H1 (cell line): ENCODE data around the gene ZNF805. TPM values are rescaled to one million over a fixed set of nuclear protein-coding genes. Genes with fewer than 3 reads are reported as not detected.

Experiments used
- CTCF ChIA-PET: fragments of 300-600 bp; sonication (Branson Sonifier 250); formaldehyde crosslinking; loops from one replicate; lab custom pipeline; 2021; ENCODE audit not compliant: partially characterized antibody; lab: Charles Lee
- POLR2A ChIA-PET: fragments of 300-600 bp; sonication (Branson Sonifier 250); formaldehyde crosslinking; loops from one replicate; lab custom pipeline; 2021; ENCODE audit warnings: inconsistent platforms; ENCODE audit not compliant: partially characterized antibody; lab: Charles Lee
- DNase-seq, 2 experiments: peaks; one replicate each; pipeline versions ENCODE4 v3.0.0 to v3.0.0-alpha.2; 2010 to 2022; ENCODE audit warnings: low spot score in 2 of 2, low read depth in 1 of 2, mixed read lengths in 1 of 2
- FAIRE-seq: peaks from 2 replicates; lab custom pipeline; 2011; peaks lifted over from hg19 to GRCh38; lab: Jason Lieb, UNC
- H2AFZ ChIP-seq: 2 replicates; pipeline ENCODE4 v1.8.1; 2012; ENCODE audit warnings: low read length, inconsistent platforms
- H2AK5ac ChIP-seq: 2 replicates; pipeline ENCODE4 v1.6.1; 2013; ENCODE audit warnings: low read depth, low read length
- H2BK120ac ChIP-seq: replicated peaks from 2 replicates; pipeline ENCODE3; 2013; ENCODE audit warnings: low read depth, low read length, inconsistent platforms
- H2BK12ac ChIP-seq: 2 replicates; pipeline ENCODE4 v1.6.1; 2013; ENCODE audit warnings: low read depth, low read length
- H2BK15ac ChIP-seq: 2 replicates; pipeline ENCODE4 v1.6.1; 2013; ENCODE audit warnings: low read length
- H2BK20ac ChIP-seq: 2 replicates; pipeline ENCODE4 v1.6.1; 2013; ENCODE audit warnings: low read length
- H2BK5ac ChIP-seq: 2 replicates; pipeline ENCODE4 v1.6.1; 2013; ENCODE audit warnings: low read depth, low read length
- H3K14ac ChIP-seq: 2 replicates; pipeline ENCODE4 v1.6.1; 2013; ENCODE audit warnings: inconsistent platforms; ENCODE audit not compliant: insufficient read length
- H3K18ac ChIP-seq: 2 replicates; pipeline ENCODE4 v1.6.1; 2013; ENCODE audit warnings: low read length; ENCODE audit errors: extremely low read depth
- H3K23ac ChIP-seq: 2 replicates; pipeline ENCODE4 v1.6.1; 2013; ENCODE audit warnings: inconsistent platforms; ENCODE audit not compliant: insufficient read length
- H3K23me2 ChIP-seq: 2 replicates; pipeline ENCODE4 v1.6.1; 2013; ENCODE audit warnings: low read depth, low read length
- H3K27ac ChIP-seq: 2 replicates; pipeline ENCODE4 v1.6.1; 2011; ENCODE audit warnings: low read depth, low read length, inconsistent platforms
- H3K27me3 ChIP-seq, 4 experiments: replicated peaks in 1 of 4; 1 replicate in 1 of 4; 2 replicates in 3 of 4; pipeline versions ENCODE4 v1.6.1 to v1.8.1; 2011 to 2013; ENCODE audit warnings: low read length in 3 of 4, mild to moderate bottlenecking in 3 of 4, inconsistent platforms in 2 of 4, mixed read lengths in 2 of 4, moderate library complexity in 1 of 4; ENCODE audit not compliant: control insufficient read depth in 3 of 4, insufficient read depth in 3 of 4; ENCODE audit errors: extremely low read depth in 1 of 4
- H3K36me3 ChIP-seq, 4 experiments: 2 replicates each; pipeline versions ENCODE4 v1.6.1 to v1.8.1; 2011 to 2013; ENCODE audit warnings: mild to moderate bottlenecking in 4 of 4, low read length in 3 of 4, moderate library complexity in 2 of 4, control low read depth in 1 of 4, inconsistent platforms in 1 of 4; ENCODE audit not compliant: insufficient read depth in 4 of 4, control insufficient read depth in 2 of 4
- H3K4ac ChIP-seq: replicated peaks from 2 replicates; pipeline ENCODE3; 2013; ENCODE audit warnings: low read length, low read depth, mixed read lengths, inconsistent platforms; ENCODE audit not compliant: insufficient read length
- H3K4me1 ChIP-seq, 4 experiments: replicated peaks in 1 of 4; 1 replicate in 1 of 4; 2 replicates in 3 of 4; pipeline versions ENCODE4 v1.6.1 to v1.8.1; 2011 to 2013; ENCODE audit warnings: low read length in 3 of 4, inconsistent platforms in 2 of 4, mixed read lengths in 1 of 4; ENCODE audit not compliant: insufficient read depth in 4 of 4, control insufficient read depth in 3 of 4
- H3K4me2 ChIP-seq, 2 experiments: 2 replicates each; pipeline versions ENCODE4 v1.6.1 to v1.8.1; 2011 to 2013; ENCODE audit warnings: low read depth in 2 of 2, low read length in 2 of 2, control low read depth in 1 of 2, inconsistent platforms in 1 of 2, mild to moderate bottlenecking in 1 of 2; ENCODE audit not compliant: insufficient read depth in 1 of 2
- H3K4me3 ChIP-seq, 4 experiments: fragments of 200-600, 300-600 bp in 1 of 4; sonication (generic), shearing (Covaris generic), sonication (Bioruptor Twin) in 1 of 4; 2 replicates each; pipeline versions ENCODE4 v1.5.1 to v1.8.1; 2011 to 2016; ENCODE audit warnings: low read length in 4 of 4, low read depth in 3 of 4, control low read depth in 2 of 4, inconsistent platforms in 2 of 4, mild to moderate bottlenecking in 2 of 4, mixed read lengths in 1 of 4, moderate library complexity in 1 of 4; ENCODE audit not compliant: insufficient read depth in 2 of 4; ENCODE audit errors: extremely low read depth in 1 of 4
- H3K56ac ChIP-seq: replicated peaks from 2 replicates; pipeline ENCODE3; 2013; ENCODE audit warnings: low read depth, mild to moderate bottlenecking, mixed read lengths, low read length, inconsistent platforms; ENCODE audit not compliant: insufficient read length
- H3K79me1 ChIP-seq: 2 replicates; pipeline ENCODE4 v1.6.1; 2013; ENCODE audit warnings: low read depth, low read length, control low read depth
- H3K79me2 ChIP-seq, 2 experiments: 2 replicates each; pipeline versions ENCODE4 v1.6.1 to v1.8.1; 2012 to 2013; ENCODE audit warnings: low read length in 2 of 2, mild to moderate bottlenecking in 2 of 2, inconsistent platforms in 1 of 2; ENCODE audit not compliant: insufficient read depth in 2 of 2, control insufficient read depth in 1 of 2
- H3K9ac ChIP-seq, 4 experiments: replicated peaks in 1 of 4; 1 replicate in 1 of 4; 2 replicates in 3 of 4; pipeline versions ENCODE4 v1.6.1 to v1.8.1; 2011 to 2013; ENCODE audit warnings: low read depth in 3 of 4, low read length in 3 of 4, control low read depth in 2 of 4, mild to moderate bottlenecking in 2 of 4, moderate library complexity in 2 of 4, inconsistent platforms in 1 of 4; ENCODE audit errors: extremely low read depth in 1 of 4
- H3K9me3 ChIP-seq, 2 experiments: 2 replicates each; pipeline versions ENCODE4 v1.6.1 to v1.8.1; 2012 to 2013; ENCODE audit warnings: mild to moderate bottlenecking in 2 of 2, moderate library complexity in 2 of 2, control low read depth in 1 of 2, inconsistent platforms in 1 of 2, low read depth in 1 of 2, low read length in 1 of 2, mixed read lengths in 1 of 2; ENCODE audit not compliant: insufficient read depth in 2 of 2
- H4K20me1 ChIP-seq, 2 experiments: replicated peaks in 1 of 2; 2 replicates each; pipeline versions ENCODE3 to v1.8.1; 2011 to 2013; ENCODE audit warnings: inconsistent platforms in 2 of 2, low read length in 2 of 2, mild to moderate bottlenecking in 1 of 2; ENCODE audit not compliant: insufficient read depth in 2 of 2, control insufficient read depth in 1 of 2
- H4K5ac ChIP-seq: 2 replicates; pipeline ENCODE4 v1.6.1; 2013; ENCODE audit warnings: low read length, low read depth, mixed read lengths, inconsistent platforms; ENCODE audit not compliant: insufficient read length
- H4K8ac ChIP-seq: 2 replicates; pipeline ENCODE4 v1.8.0; 2013; ENCODE audit warnings: mild to moderate bottlenecking, moderate library complexity, low read length, inconsistent platforms; ENCODE audit not compliant: insufficient read depth; ENCODE audit errors: extremely low read depth
- H4K91ac ChIP-seq: replicated peaks from 2 replicates; pipeline ENCODE3; 2013; ENCODE audit warnings: low read length, mixed read lengths, inconsistent platforms; ENCODE audit not compliant: insufficient read length
- CBX8 ChIP-seq: fragments of 300-800, 300-1000 bp; sonication (generic); IDR thresholded peaks from 2 replicates; pipeline ENCODE4 v1.7.1; 2016; ENCODE audit warnings: low read depth, low read length, borderline replicate concordance
- SP1 ChIP-seq: IDR thresholded peaks from 2 replicates; pipeline ENCODE4 v1.6.1; 2011; ENCODE audit warnings: low read depth, low read length
- WGBS, 2 experiments: shearing (Covaris generic) in 1 of 2; methylation state at CpG; one replicate each; pipeline versions ENCODE4 v1.1.6 to v1.1.7; 2013 to 2015; ENCODE audit warnings: low lambda C conversion rate in 2 of 2, mixed read lengths in 2 of 2, inconsistent platforms in 1 of 2, low coverage in 1 of 2, missing lambda C conversion rate in 1 of 2; ENCODE audit not compliant: insufficient replicate concordance in 2 of 2, insufficient coverage in 1 of 2, insufficient read length in 1 of 2; ENCODE audit errors: extremely low coverage in 1 of 2, missing lambda C conversion rate in 1 of 2; 5-methylcytosine and 5-hydroxymethylcytosine counted together
- polyA plus RNA-seq, 7 experiments: library from polyadenylated mRNA; depleted of rRNA in 3 of 7; stranded (reverse) in 5 of 7; unstranded in 2 of 7; fragments of >200 nt in 5 of 7; fragments of 200-250 nt in 2 of 7; gene quantifications; 1 replicate in 5 of 7; 2 replicates in 1 of 7; 4 replicates in 1 of 7; pipeline versions ENCODE4 v1.2.1 to v1.2.3, GENCODE V29; 2011 to 2013; ENCODE audit warnings: missing spikeins in 2 of 7, mixed read lengths in 2 of 7
- total RNA-seq: library from RNA; stranded (reverse); fragmentation: NEBNext Ultra II Directional; extraction: Animal tissue kit (Norgen Biotek cat#: 25700); gene quantifications from 2 replicates; pipeline ENCODE4 v1.2.1, GENCODE V29; 2021

Gene ZNF805
- total and polyA plus RNA-seq, 2 of the 8 experiments (the other 6 are each of a cell fraction or from before 2014, with no cell fraction given), result 2.3 to 14.8 TPM

DNA sequence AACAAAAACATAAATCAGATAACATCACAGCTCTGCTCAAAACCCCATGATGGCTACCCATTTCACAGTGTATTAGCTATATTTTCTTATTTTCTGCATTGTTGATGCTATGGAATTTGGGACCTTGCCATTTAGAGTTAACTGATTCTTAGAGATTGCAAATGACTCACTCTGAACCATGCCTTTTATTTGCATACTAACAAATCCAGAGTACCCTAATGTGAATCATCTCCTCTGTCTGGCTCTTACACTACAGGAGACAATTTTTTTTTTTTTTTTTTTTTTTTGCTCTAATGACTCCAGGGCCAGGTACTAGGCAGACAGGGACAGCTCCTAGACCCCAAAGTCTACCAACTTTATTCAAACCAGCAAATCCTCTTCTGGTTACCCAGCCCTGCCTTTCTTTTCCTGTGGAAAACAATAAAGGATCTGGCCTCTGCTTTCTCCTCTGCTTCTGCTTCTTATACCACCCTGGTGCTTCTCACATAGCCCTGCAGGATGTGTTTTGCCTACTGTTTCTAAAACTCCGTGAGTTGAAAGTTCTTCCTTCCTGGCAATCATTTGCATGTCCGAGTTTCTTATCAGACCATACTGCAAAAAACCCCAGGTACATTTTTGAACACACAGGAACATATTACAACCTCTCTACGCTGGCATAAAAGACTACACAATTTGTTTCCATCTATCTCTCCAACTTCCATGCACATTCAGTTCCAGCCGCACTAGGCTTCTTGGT, 29.3 kb downstream of the ZNF805 start:
- H3K4me3 ChIP-seq, result no peak overlapping the region
- no peak overlapping the region for H2BK120ac ChIP-seq
- no peak overlapping the region for H3K4me2 ChIP-seq
- no peak overlapping the region for H2BK12ac ChIP-seq
- H3K56ac ChIP-seq, result no peak overlapping the region
- H3K23me2 ChIP-seq, result no peaks in the 10 kb centered on the region
- H3K27me3 ChIP-seq, result no peaks in the 10 kb centered on the region
- H4K91ac ChIP-seq, result no peak overlapping the region
- H4K8ac ChIP-seq, result no peak overlapping the region
- POLR2A ChIA-PET, result interaction anchor here (0.9 kb wide), 1 partner anchor 17 kb away, joined by 3 read pairs; no protein-coding TSS in a partner anchor
- no peak overlapping the region for H3K9ac ChIP-seq
- no peaks in the 10 kb centered on the region for H3K79me2 ChIP-seq
- H3K18ac ChIP-seq, result no peak overlapping the region
- CTCF ChIA-PET, result interaction anchor here (0.6 kb wide), 1 partner anchor 590 kb away, joined by 4 read pairs; no protein-coding TSS in a partner anchor
- no peak overlapping the region for H3K4ac ChIP-seq
- H2BK15ac ChIP-seq, result no peak overlapping the region
- H3K14ac ChIP-seq, result no peak overlapping the region
- H3K79me1 ChIP-seq, result no peaks in the 10 kb centered on the region
- H2AK5ac ChIP-seq, result no peak overlapping the region
- H4K20me1 ChIP-seq, result no peaks in the 10 kb centered on the region
- no peak for FAIRE-seq
- H3K36me3 ChIP-seq, result no peaks in the 10 kb centered on the region
- no peak overlapping the region for H2BK20ac ChIP-seq
- no peak overlapping the region for H3K27ac ChIP-seq
- no peaks in the 10 kb centered on the region for H3K9me3 ChIP-seq
- WGBS, 2 experiments, result 85% methylated on average over 4 of the region's 4 CpGs; no CpG with 5 or more reads in 1 of the 2 experiments
- DNase-seq, result no peak
- no peak overlapping the region for H4K5ac ChIP-seq
- H2BK5ac ChIP-seq, result no peak overlapping the region
- TF ChIP-seq CBX8, result no peak
- no peak for TF ChIP-seq SP1
- no peaks in the 10 kb centered on the region for H3K4me1 ChIP-seq
- H3K23ac ChIP-seq, result no peak overlapping the region
- no peak overlapping the region for H2AFZ ChIP-seq
